ENCODE measurements around the gene THSD1. TPM values are rescaled to one million over a fixed set of nuclear protein-coding genes. Genes with fewer than 3 reads are reported as not detected.

The THSD1 gene
- polyA plus RNA-seq, 2 of the 4 experiments (the other 2 are of a cell fraction): 5.4 to 6.1 TPM

- CTCF ChIA-PET: interaction anchor here (1.3 to 6.3 kb wide), 2 partner anchors 9 to 97 kb away, joined by 8 to 46 read pairs; partner anchors contain the start of gene VPS36
- FAIRE-seq (no peak), ATAC-seq (no peak), DNase-seq (ENCODE audit: low read depth in 1 of 2, low spot score in 1 of 2) (no peak)
- Histone ChIP-seq H3K27ac (no peak overlapping the region), H3K4me1 (peaks cover 20% of the 10 kb centered on the region), H3K9me3 (no peaks in the 10 kb centered on the region), H3K4me2 (no peak overlapping the region), H3K4me3 (no peak overlapping the region)
- POLR2A ChIA-PET: no interaction called here
- 60% methylated on average over 1 of the region's 1 CpG for WGBS (ENCODE audit: missing lambda C conversion rate)
- no peak for TF ChIP-seq HES2 (IDR thresholded peaks at IDR 0.05)
- no peak for TF ChIP-seq JUNB (IDR thresholded peaks at IDR 0.05)
- no peak for TF ChIP-seq RARB (CRISPR knock-in tag; IDR thresholded peaks at IDR 0.05)
- no peak for TF ChIP-seq MAZ (IDR thresholded peaks at IDR 0.05; ENCODE audit: borderline replicate concordance, low read depth, low read length)
- no peak for TF ChIP-seq REST (IDR thresholded peaks at IDR 0.05)
- no peak for TF ChIP-seq PHF8 (IDR thresholded peaks at IDR 0.05; ENCODE audit: borderline replicate concordance, low read depth)
- TF ChIP-seq NPAS2 (CRISPR knock-in tag; IDR thresholded peaks at IDR 0.05; ENCODE audit: borderline replicate concordance): no peak
- TF ChIP-seq E2F6 (IDR thresholded peaks at IDR 0.05; ENCODE audit: borderline replicate concordance, low read depth): no peak
These were observed 52.8 kb downstream of the THSD1 start for GRCh38 chr13:52353193-52353592.

- Histone ChIP-seq H3K4me3 (no peak overlapping the region), H3K4me2 (peak overlapping the region; percentile 8; the same call in 2 of the 3 replicates), H3K27ac (peak overlapping the region in 1 of 2 experiments; percentile 57; a peak in 2 of 6 replicates), H3K9me3 (no peaks in the 10 kb centered on the region), H3K4me1 (peaks cover 12% of the 10 kb centered on the region; the same call in 2 of the 3 replicates)
- DNase-seq (ENCODE audit: low read depth in 1 of 2, low spot score in 1 of 2): peak; percentile 6 to 56
- FAIRE-seq: no peak
- ChIA-PET POLR2A (no interaction called here), CTCF (interaction anchor here (1.0 to 6.3 kb wide), 3 partner anchors 10 to 101 kb away, joined by 3 to 46 read pairs (median 4); partner anchors contain the start of gene VPS36)
- no peak for TF ChIP-seq FOXS1 (CRISPR knock-in tag; IDR thresholded peaks at IDR 0.05)
- TF ChIP-seq MAX (IDR thresholded peaks at IDR 0.05): peak; percentile 39; the same call in 1 of the 2 replicates
- TF ChIP-seq MYC (IDR thresholded peaks at IDR 0.05; ENCODE audit: borderline replicate concordance, low read length): no peak
- TF ChIP-seq E2F6 (IDR thresholded peaks at IDR 0.05; ENCODE audit: borderline replicate concordance, low read depth): no peak
- no peak for TF ChIP-seq ZSCAN20 (CRISPR knock-in tag; IDR thresholded peaks at IDR 0.05)
- no peak for TF ChIP-seq HOXA7 (CRISPR knock-in tag; IDR thresholded peaks at IDR 0.05)
- TF ChIP-seq TFCP2L1 (CRISPR knock-in tag; IDR thresholded peaks at IDR 0.05): no peak
- peak; percentile 89 for TF ChIP-seq USF2 (IDR thresholded peaks at IDR 0.05)
- no peak for TF ChIP-seq HDAC2 (IDR thresholded peaks at IDR 0.05)
- no peak for TF ChIP-seq ZNF302 (CRISPR knock-in tag; IDR thresholded peaks at IDR 0.05)
- peak; percentile 5 for TF ChIP-seq MAFK (IDR thresholded peaks at IDR 0.05; ENCODE audit: partially characterized antibody)
- TF ChIP-seq KDM1A (IDR thresholded peaks at IDR 0.05; ENCODE audit: low read depth): no peak
- 49% methylated on average over 6 of the region's 6 CpGs for WGBS (ENCODE audit: missing lambda C conversion rate)
- peak; percentile 50 to 51; a peak in 3 of 6 replicates for ATAC-seq
These were observed 56.8 kb downstream of the THSD1 start for GRCh38 chr13:52348983-52349780.

Measured in A549 (cell line).